HepG2 (cell line): ENCODE data around the gene EGLN1. TPM values are rescaled to one million over a fixed set of nuclear protein-coding genes. Genes with fewer than 3 reads are reported as not detected.

Source experiments
- ATAC-seq: fragments of 200-7000 bp; cut with Tn5 transposase; 3 replicates; pipeline ENCODE4 v1.9.1; 2020; ENCODE audit warnings: mild to moderate bottlenecking, moderate library complexity
- BruUV-seq: library from RNA; stranded (reverse); fragments of 400-500 nt; replicated peaks from 2 replicates; lab custom pipeline; 2021; lab: Mats Ljungman, UMichigan
- CTCF ChIA-PET: fragments of 300-600 bp; formaldehyde crosslinking; extraction: SDS; loops from one replicate; lab custom pipeline; 2021; ENCODE audit warnings: low total read pairs, inconsistent platforms, low intra/inter-chr PET ratio; lab: Yijun Ruan, JAX
- POLR2A ChIA-PET: fragments of 350-600 bp; sonication (Branson Sonifier 250); formaldehyde crosslinking; loops from one replicate; lab custom pipeline; 2020; ENCODE audit warnings: antibody characterized with exemption, inconsistent platforms; lab: Yijun Ruan, JAX
- DNase-seq: peaks from one replicate; pipeline ENCODE4 v3.0.0-alpha.2; 2015; ENCODE audit warnings: low spot score
- FAIRE-seq: peaks from 3 replicates; lab custom pipeline; 2011; peaks lifted over from hg19 to GRCh38; lab: Jason Lieb, UNC
- H2AFZ ChIP-seq: one replicate; pipeline ENCODE4 v1.6.1; 2011; ENCODE audit warnings: low read length, inconsistent platforms
- H3K27ac ChIP-seq: fragments of 300-600 bp; 3 replicates; pipeline ENCODE4 v1.8.0; 2011; ENCODE audit warnings: mixed run types, mild to moderate bottlenecking, mixed read lengths, low read length, inconsistent platforms; ENCODE audit not compliant: insufficient read depth; ENCODE audit errors: extremely low read length
- H3K27me3 ChIP-seq, 2 experiments: fragments of 200-600 bp in 1 of 2; 2 replicates in 1 of 2; 3 replicates in 1 of 2; pipeline versions ENCODE4 v1.6.0 to v1.8.0; 2011; ENCODE audit warnings: low read length in 2 of 2, mild to moderate bottlenecking in 2 of 2, moderate library complexity in 2 of 2, inconsistent platforms in 1 of 2; ENCODE audit not compliant: insufficient read depth in 2 of 2, control insufficient read depth in 1 of 2
- H3K36me3 ChIP-seq, 2 experiments: fragments of 200-600 bp in 1 of 2; replicated peaks in 1 of 2; 2 replicates in 1 of 2; 3 replicates in 1 of 2; pipeline versions ENCODE4 v1.5.1 to v1.8.0; 2011; ENCODE audit warnings: low read length in 2 of 2, inconsistent platforms in 1 of 2; ENCODE audit not compliant: insufficient read depth in 2 of 2, control insufficient read depth in 1 of 2
- H3K4me1 ChIP-seq: 2 replicates; pipeline ENCODE4 v1.5.1; 2012; ENCODE audit warnings: low read length, inconsistent platforms; ENCODE audit not compliant: insufficient read depth
- H3K4me2 ChIP-seq: 2 replicates; pipeline ENCODE4 v1.6.0; 2011; ENCODE audit warnings: low read depth, low read length, inconsistent platforms
- H3K4me3 ChIP-seq, 3 experiments: fragments of 200-600 bp in 1 of 3; sonication (generic), shearing (Covaris generic) in 1 of 3; replicated peaks in 1 of 3; 2 replicates each; pipeline ENCODE4 v1.5.1; 2011 to 2016; ENCODE audit warnings: low read length in 3 of 3, inconsistent platforms in 2 of 3, low read depth in 2 of 3, mild to moderate bottlenecking in 2 of 3, control low read depth in 1 of 3, mixed read lengths in 1 of 3; ENCODE audit not compliant: insufficient read depth in 1 of 3
- H3K79me2 ChIP-seq: one replicate; pipeline ENCODE4 v1.6.1; 2011; ENCODE audit warnings: low read length, inconsistent platforms; ENCODE audit not compliant: insufficient read depth
- H3K9ac ChIP-seq: 2 replicates; pipeline ENCODE4 v1.6.0; 2011; ENCODE audit warnings: mild to moderate bottlenecking, low read depth, low read length, inconsistent platforms; ENCODE audit not compliant: insufficient read depth
- H3K9me3 ChIP-seq: 2 replicates; pipeline ENCODE4 v1.5.1; 2012; ENCODE audit warnings: mild to moderate bottlenecking, low read length
- H4K20me1 ChIP-seq: 2 replicates; pipeline ENCODE4 v1.6.0; 2011; ENCODE audit warnings: inconsistent platforms, mild to moderate bottlenecking, low read length, moderate library complexity; ENCODE audit not compliant: insufficient read depth
- AGO2 ChIP-seq: fragments of 200-400 bp; formaldehyde crosslinking; optimal IDR thresholded peaks from 2 replicates; pipeline ENCODE3; 2017; ENCODE audit warnings: mild to moderate bottlenecking, low read depth, low read length, moderate library complexity
- DR1 ChIP-seq: sonication (generic); formaldehyde crosslinking; IDR thresholded peaks from 2 replicates; pipeline ENCODE4 v1.8.0; 2021; ENCODE audit warnings: mild to moderate bottlenecking, missing genetic modification reagents, inconsistent platforms
- EED ChIP-seq: sonication (generic); formaldehyde crosslinking; IDR thresholded peaks from 2 replicates; pipeline ENCODE4 v1.5.0; 2020; ENCODE audit warnings: mild to moderate bottlenecking, missing genetic modification reagents
- KAT7 ChIP-seq: IDR thresholded peaks from 2 replicates; pipeline ENCODE4 v1.6.1; 2018; ENCODE audit warnings: borderline replicate concordance, missing compliant biosample characterization
- REL ChIP-seq: sonication (generic); formaldehyde crosslinking; conservative IDR thresholded peaks from 2 replicates; pipeline ENCODE4 v1.8.0; 2022; ENCODE audit warnings: mild to moderate bottlenecking, missing genetic modification reagents, moderate library complexity
- REPIN1 ChIP-seq: sonication (generic); formaldehyde crosslinking; IDR thresholded peaks from 2 replicates; pipeline ENCODE4 v1.8.0; 2022; ENCODE audit warnings: missing genetic modification reagents, low read depth, mild to moderate bottlenecking, borderline replicate concordance
- ZNF331 ChIP-seq: sonication (generic); formaldehyde crosslinking; IDR thresholded peaks from 2 replicates; pipeline ENCODE4 v1.4.0; 2020; ENCODE audit warnings: missing genetic modification reagents
- ZNF383 ChIP-seq: sonication (generic); formaldehyde crosslinking; IDR thresholded peaks from 2 replicates; pipeline ENCODE4 v1.4.0; 2020; ENCODE audit warnings: missing genetic modification reagents, mild to moderate bottlenecking, borderline replicate concordance
- ZNF570 ChIP-seq: sonication (generic); formaldehyde crosslinking; IDR thresholded peaks from 2 replicates; pipeline ENCODE4 v1.4.0; 2020; ENCODE audit warnings: mild to moderate bottlenecking, missing genetic modification reagents, borderline replicate concordance
- ZNF709 ChIP-seq: sonication (generic); formaldehyde crosslinking; IDR thresholded peaks from 2 replicates; pipeline ENCODE4 v1.5.0; 2020; ENCODE audit warnings: mild to moderate bottlenecking, missing genetic modification reagents
- ZSCAN25 ChIP-seq: sonication (generic); formaldehyde crosslinking; IDR thresholded peaks from 2 replicates; pipeline ENCODE4 v1.8.0; 2022; ENCODE audit warnings: mild to moderate bottlenecking, missing genetic modification reagents
- WGBS: methylation state at CpG from one replicate; pipeline ENCODE4 v1.1.6; 2017; ENCODE audit warnings: low lambda C conversion rate; 5-methylcytosine and 5-hydroxymethylcytosine counted together
- in situ Hi-C: cut with HindIII; loops from 2 replicates; pipeline ENCODE4 v1.10.0; 2017; ENCODE audit warnings: low pct_unique_long_range_greater_than_20kb; ENCODE audit not compliant: extremely low pct_ligation_motif_present
- intact Hi-C: fragments of 100-400 bp; cut with micrococcal nuclease; formaldehyde crosslinking; loops from one replicate; pipeline ENCODE4 v1.10.0; 2022; ENCODE audit not compliant: unreplicated experiment
- polyA plus RNA-seq, 8 experiments: library from polyadenylated mRNA; depleted of rRNA in 3 of 8; stranded (reverse) in 7 of 8; unstranded in 1 of 8; fragments of >200 nt; fragmentation: Illumina TruSeq in 4 of 8; extraction: Trizol in 4 of 8; gene quantifications; 2 replicates each; pipeline versions ENCODE4 v1.2.1 to v1.2.3, GENCODE V29; 2011 to 2016; ENCODE audit warnings: low read depth in 4 of 8, missing spikeins in 1 of 8, mixed read lengths in 1 of 8; ENCODE audit not compliant: insufficient read depth in 1 of 8
- total RNA-seq, 5 experiments: library from RNA; depleted of rRNA; stranded (reverse); fragments of >200 nt; fragmentation: Illumina TruSeq; extraction: Trizol; gene quantifications; 2 replicates each; pipeline ENCODE4 v1.2.3, GENCODE V29; 2016; ENCODE audit warnings: low read depth in 1 of 5
- TF ChIP-seq, protein P1 (sequence below): sonication (generic); formaldehyde crosslinking; conservative IDR thresholded peaks from 2 replicates; pipeline ENCODE4 v1.4.0; 2020; ENCODE audit warnings: missing genetic modification reagents
- TF ChIP-seq, protein P2 (sequence below): sonication (generic); formaldehyde crosslinking; IDR thresholded peaks from 2 replicates; pipeline ENCODE4 v1.4.0; 2020; ENCODE audit warnings: missing genetic modification reagents, mild to moderate bottlenecking, borderline replicate concordance
- TF ChIP-seq, protein P3 (sequence below): IDR thresholded peaks from 2 replicates; pipeline ENCODE4 v1.6.1; 2016
- TF ChIP-seq, protein P4 (sequence below): sonication (generic); formaldehyde crosslinking; IDR thresholded peaks from 2 replicates; pipeline ENCODE4 v1.5.1; 2020; ENCODE audit warnings: missing genetic modification reagents, mild to moderate bottlenecking, borderline replicate concordance
- TF ChIP-seq, protein P5 (sequence below): sonication (generic); formaldehyde crosslinking; IDR thresholded peaks from 2 replicates; pipeline ENCODE4 v1.8.0; 2022; ENCODE audit warnings: missing genetic modification reagents, low read depth, mild to moderate bottlenecking, borderline replicate concordance
- TF ChIP-seq, protein P6 (sequence below): sonication (generic); formaldehyde crosslinking; IDR thresholded peaks from 2 replicates; pipeline ENCODE4 v1.4.0; 2020; ENCODE audit warnings: mild to moderate bottlenecking, missing genetic modification reagents
- TF ChIP-seq, protein P7 (sequence below): IDR thresholded peaks from 2 replicates; pipeline ENCODE4 v1.6.1; 2016; ENCODE audit warnings: missing genetic modification reagents, missing compliant biosample characterization

The EGLN1 gene
- total and polyA plus RNA-seq, 2 of the 13 experiments (the other 11 are each of a cell fraction or from before 2014, with no cell fraction given), result 34.4 to 44.1 TPM

DNA sequence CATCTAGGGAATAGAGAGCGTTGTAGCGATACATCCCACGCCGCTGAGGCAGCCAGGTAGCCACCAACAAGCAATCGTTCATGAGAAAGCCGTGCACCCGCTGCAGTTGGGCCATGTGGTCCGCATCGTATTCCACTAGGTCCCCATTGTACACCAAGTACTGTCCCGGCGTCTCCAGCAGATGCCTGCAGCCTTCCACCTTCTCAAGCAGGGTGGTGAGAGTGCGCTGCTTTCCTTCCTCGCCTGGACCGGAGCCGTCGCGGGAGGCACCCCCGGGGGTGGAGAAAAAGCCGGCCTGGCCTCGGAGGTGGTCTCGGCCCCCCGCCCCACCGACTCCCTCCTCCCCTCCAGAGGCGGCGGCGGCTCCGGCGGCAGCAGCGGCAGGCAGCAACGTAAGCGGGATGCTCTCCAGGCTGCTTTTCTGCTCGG is 85.0 kb downstream of the EGLN1 start:
- FAIRE-seq (no peak), DNase-seq (no peak), ATAC-seq (peak; percentile 22)
- intact Hi-C loops (loop anchor here (5.0 kb wide), 1 partner anchor 95 kb away; the partner anchor contains the start of gene GNPAT), in situ Hi-C loops (no loop called here)
- H3K4me3 ChIP-seq, result peak overlapping the region; percentile 88 to 93 (median 91)
- no peaks in the 10 kb centered on the region; a peak in 1 of 5 replicates for H3K27me3 ChIP-seq
- H3K36me3 ChIP-seq, result no peaks in the 10 kb centered on the region
- H2AFZ ChIP-seq, result no peak overlapping the region
- ChIA-PET POLR2A (interaction anchor here (0.7 to 2.6 kb wide), 9 partner anchors 18 to 469 kb away, joined by 3 to 13 read pairs (median 4); partner anchors contain the start of genes C1orf198 and TSNAX), CTCF (no interaction called here)
- 0% methylated on average over 4 of the region's 32 CpGs for WGBS
- peak overlapping the region; percentile 87 for H3K9ac ChIP-seq
- H3K79me2 ChIP-seq, result peaks cover 79% of the 10 kb centered on the region
- H3K27ac ChIP-seq, result peak overlapping the region; percentile 89
- H3K4me1 ChIP-seq, result peaks cover 44% of the 10 kb centered on the region
- peak overlapping the region; percentile 97 for H3K4me2 ChIP-seq
- BruUV-seq, result no TSS peak
- peaks cover 10% of the 10 kb centered on the region; the same call in 1 of the 2 replicates for H4K20me1 ChIP-seq
- H3K9me3 ChIP-seq, result no peaks in the 10 kb centered on the region
- peak; percentile 3 for TF ChIP-seq AGO2
- TF ChIP-seq, protein P1, sequence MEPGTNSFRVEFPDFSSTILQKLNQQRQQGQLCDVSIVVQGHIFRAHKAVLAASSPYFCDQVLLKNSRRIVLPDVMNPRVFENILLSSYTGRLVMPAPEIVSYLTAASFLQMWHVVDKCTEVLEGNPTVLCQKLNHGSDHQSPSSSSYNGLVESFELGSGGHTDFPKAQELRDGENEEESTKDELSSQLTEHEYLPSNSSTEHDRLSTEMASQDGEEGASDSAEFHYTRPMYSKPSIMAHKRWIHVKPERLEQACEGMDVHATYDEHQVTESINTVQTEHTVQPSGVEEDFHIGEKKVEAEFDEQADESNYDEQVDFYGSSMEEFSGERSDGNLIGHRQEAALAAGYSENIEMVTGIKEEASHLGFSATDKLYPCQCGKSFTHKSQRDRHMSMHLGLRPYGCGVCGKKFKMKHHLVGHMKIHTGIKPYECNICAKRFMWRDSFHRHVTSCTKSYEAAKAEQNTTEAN (CRISPR knock-in tag), result no peak
- no peak for TF ChIP-seq ZNF709 (CRISPR knock-in tag)
- TF ChIP-seq ZSCAN25 (CRISPR knock-in tag), result no peak
- TF ChIP-seq, protein P2, sequence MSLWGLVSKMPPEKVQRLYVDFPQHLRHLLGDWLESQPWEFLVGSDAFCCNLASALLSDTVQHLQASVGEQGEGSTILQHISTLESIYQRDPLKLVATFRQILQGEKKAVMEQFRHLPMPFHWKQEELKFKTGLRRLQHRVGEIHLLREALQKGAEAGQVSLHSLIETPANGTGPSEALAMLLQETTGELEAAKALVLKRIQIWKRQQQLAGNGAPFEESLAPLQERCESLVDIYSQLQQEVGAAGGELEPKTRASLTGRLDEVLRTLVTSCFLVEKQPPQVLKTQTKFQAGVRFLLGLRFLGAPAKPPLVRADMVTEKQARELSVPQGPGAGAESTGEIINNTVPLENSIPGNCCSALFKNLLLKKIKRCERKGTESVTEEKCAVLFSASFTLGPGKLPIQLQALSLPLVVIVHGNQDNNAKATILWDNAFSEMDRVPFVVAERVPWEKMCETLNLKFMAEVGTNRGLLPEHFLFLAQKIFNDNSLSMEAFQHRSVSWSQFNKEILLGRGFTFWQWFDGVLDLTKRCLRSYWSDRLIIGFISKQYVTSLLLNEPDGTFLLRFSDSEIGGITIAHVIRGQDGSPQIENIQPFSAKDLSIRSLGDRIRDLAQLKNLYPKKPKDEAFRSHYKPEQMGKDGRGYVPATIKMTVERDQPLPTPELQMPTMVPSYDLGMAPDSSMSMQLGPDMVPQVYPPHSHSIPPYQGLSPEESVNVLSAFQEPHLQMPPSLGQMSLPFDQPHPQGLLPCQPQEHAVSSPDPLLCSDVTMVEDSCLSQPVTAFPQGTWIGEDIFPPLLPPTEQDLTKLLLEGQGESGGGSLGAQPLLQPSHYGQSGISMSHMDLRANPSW (CRISPR knock-in tag), result no peak
- TF ChIP-seq EED (CRISPR knock-in tag), result 0 out of 2 replicates have a peak, but pooled peaks have one; percentile 0
- TF ChIP-seq, protein P3, sequence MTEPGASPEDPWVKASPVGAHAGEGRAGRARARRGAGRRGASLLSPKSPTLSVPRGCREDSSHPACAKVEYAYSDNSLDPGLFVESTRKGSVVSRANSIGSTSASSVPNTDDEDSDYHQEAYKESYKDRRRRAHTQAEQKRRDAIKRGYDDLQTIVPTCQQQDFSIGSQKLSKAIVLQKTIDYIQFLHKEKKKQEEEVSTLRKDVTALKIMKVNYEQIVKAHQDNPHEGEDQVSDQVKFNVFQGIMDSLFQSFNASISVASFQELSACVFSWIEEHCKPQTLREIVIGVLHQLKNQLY (CRISPR knock-in tag), result no peak
- no peak for TF ChIP-seq ZNF331
- no peak for TF ChIP-seq DR1 (CRISPR knock-in tag)
- TF ChIP-seq, protein P4, sequence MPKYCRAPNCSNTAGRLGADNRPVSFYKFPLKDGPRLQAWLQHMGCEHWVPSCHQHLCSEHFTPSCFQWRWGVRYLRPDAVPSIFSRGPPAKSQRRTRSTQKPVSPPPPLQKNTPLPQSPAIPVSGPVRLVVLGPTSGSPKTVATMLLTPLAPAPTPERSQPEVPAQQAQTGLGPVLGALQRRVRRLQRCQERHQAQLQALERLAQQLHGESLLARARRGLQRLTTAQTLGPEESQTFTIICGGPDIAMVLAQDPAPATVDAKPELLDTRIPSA (CRISPR knock-in tag), result no peak
- no peak for TF ChIP-seq ZNF570 (CRISPR knock-in tag)
- no peak for TF ChIP-seq ZNF383 (CRISPR knock-in tag)
- TF ChIP-seq REL (CRISPR knock-in tag), result 0 out of 2 replicates have a peak, but pooled peaks have one; percentile 47
- TF ChIP-seq REPIN1 (CRISPR knock-in tag), result no peak
- TF ChIP-seq, protein P5, sequence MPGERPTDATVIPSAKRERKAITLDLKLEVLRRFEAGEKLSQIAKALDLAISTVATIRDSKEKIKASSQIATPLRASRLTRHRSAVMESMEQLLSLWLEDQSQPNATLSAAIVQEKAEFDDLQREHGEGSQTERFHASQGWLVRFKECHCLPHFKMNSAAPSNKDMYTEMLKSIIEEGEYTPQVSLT (CRISPR knock-in tag), result no peak
- TF ChIP-seq, protein P6, sequence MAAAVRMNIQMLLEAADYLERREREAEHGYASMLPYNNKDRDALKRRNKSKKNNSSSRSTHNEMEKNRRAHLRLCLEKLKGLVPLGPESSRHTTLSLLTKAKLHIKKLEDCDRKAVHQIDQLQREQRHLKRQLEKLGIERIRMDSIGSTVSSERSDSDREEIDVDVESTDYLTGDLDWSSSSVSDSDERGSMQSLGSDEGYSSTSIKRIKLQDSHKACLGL, result no peak
- peak; percentile 55 for TF ChIP-seq KAT7 (CRISPR knock-in tag)
- TF ChIP-seq, protein P7, sequence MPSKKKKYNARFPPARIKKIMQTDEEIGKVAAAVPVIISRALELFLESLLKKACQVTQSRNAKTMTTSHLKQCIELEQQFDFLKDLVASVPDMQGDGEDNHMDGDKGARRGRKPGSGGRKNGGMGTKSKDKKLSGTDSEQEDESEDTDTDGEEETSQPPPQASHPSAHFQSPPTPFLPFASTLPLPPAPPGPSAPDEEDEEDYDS (CRISPR knock-in tag), result no peak
